ENCODE measurements around the gene KPNB1. TPM values are rescaled to one million over a fixed set of nuclear protein-coding genes. Genes with fewer than 3 reads are reported as not detected.

Gene KPNB1
- polyA plus RNA-seq, 2 donors = 40.8 to 75.5 TPM

- Histone ChIP-seq H3K4me1 (ENCODE audit: control insufficient read depth in 2 of 2, insufficient read depth in 2 of 2, low read length in 1 of 2) (no peaks in the 10 kb centered on the region), H3K27me3 (ENCODE audit: control insufficient read depth in 1 of 2, insufficient read depth in 2 of 2, low read length in 2 of 2) (no peaks in the 10 kb centered on the region), H3K36me3 (ENCODE audit: control insufficient read depth in 2 of 2, insufficient read depth in 2 of 2, low read length in 1 of 2) (peaks cover 2% of the 10 kb centered on the region in 2 donors), H3K9me3 (ENCODE audit: control insufficient read depth in 2 of 2, insufficient read depth in 1 of 2, low read depth in 1 of 2, low read length in 1 of 2) (no peaks in the 10 kb centered on the region), H3K27ac (ENCODE audit: low read depth in 2 of 2, low read length in 1 of 2) (no peak overlapping the region), H3K4me3 (ENCODE audit: low read depth in 1 of 2, low read length in 2 of 2) (no peak overlapping the region)
- WGBS, 2 donors = 68% methylated on average over 6 of the region's 6 CpGs
Observed at GRCh38 chr17:47714773-47715396, 65.2 kb downstream of the KPNB1 start.

DNA sequence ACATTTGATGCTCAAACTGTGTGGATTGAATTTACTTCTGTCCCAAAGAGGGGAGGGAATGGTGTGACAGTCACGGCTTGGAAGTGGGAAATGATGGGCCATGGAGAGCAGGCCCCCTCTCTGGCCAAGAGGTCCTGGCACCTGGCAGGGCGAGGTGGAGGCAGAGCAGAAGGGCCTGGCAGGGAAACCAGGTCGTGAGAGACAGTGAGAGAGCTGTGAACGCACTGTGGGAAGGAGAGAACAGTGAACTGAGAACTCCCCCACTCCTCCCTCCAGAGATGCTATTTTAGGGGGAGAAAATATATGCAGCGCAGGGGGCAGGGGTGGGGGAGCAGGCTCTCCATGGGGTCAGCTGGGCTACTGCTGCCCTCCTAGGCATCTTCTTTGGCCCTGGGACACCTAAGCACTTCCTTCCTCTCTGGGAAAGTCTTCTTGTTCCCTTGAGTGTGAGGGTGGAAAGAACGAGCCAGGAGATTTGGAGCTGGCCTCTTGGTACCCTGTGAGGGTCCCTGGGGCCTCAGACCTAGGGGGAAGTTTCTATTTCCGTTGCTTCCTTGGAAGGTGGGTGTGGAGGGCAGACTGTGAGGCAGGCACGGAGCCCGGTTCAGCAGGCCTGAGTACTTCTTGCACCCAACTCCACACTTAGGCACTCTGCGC, 66.1 kb downstream of the KPNB1 start:
- no peaks in the 10 kb centered on the region for H3K36me3 ChIP-seq (ENCODE audit: control insufficient read depth in 2 of 2, insufficient read depth in 2 of 2, low read length in 1 of 2)
- H3K27ac ChIP-seq (ENCODE audit: low read depth in 2 of 2, low read length in 1 of 2) = no peak overlapping the region
- 73 to 77% methylated on average over 10 of the region's 10 CpGs for WGBS, 2 donors
- peaks cover 0 to under 1% of the 10 kb centered on the region in 2 donors for H3K27me3 ChIP-seq (ENCODE audit: control insufficient read depth in 1 of 2, insufficient read depth in 2 of 2, low read length in 2 of 2)
- H3K9me3 ChIP-seq (ENCODE audit: control insufficient read depth in 2 of 2, insufficient read depth in 1 of 2, low read depth in 1 of 2, low read length in 1 of 2) = no peaks in the 10 kb centered on the region
- H3K4me3 ChIP-seq (ENCODE audit: low read depth in 1 of 2, low read length in 2 of 2) = no peak overlapping the region
- peaks cover 0 to 2% of the 10 kb centered on the region in 2 donors for H3K4me1 ChIP-seq (ENCODE audit: control insufficient read depth in 2 of 2, insufficient read depth in 2 of 2, low read length in 1 of 2)

DNA sequence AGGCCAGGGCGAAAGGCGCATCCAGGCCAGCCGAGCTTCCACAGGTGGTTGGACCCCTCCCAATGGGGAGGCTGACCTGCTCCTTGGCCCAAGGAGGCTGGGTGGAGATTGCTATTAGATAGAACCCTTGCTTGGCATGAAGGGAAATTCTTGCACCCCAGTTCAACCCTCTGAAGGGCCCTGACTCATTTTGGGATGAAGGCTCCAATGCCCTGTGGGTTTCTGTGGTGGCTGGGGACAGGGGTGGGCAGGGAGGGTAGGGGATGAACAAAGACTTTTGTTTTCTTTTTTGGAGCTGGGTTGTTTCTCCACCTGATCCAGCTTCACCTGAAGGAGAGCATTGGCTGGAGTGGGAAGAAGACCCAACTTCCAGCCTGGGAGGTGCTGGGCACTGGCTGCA, 66.7 kb downstream of the KPNB1 start:
- WGBS, 2 donors = 76 to 84% methylated on average over 3 of the region's 3 CpGs
- Histone ChIP-seq H3K36me3 (ENCODE audit: control insufficient read depth in 2 of 2, insufficient read depth in 2 of 2, low read length in 1 of 2) (no peaks in the 10 kb centered on the region), H3K4me3 (ENCODE audit: low read depth in 1 of 2, low read length in 2 of 2) (no peak overlapping the region), H3K9me3 (ENCODE audit: control insufficient read depth in 2 of 2, insufficient read depth in 1 of 2, low read depth in 1 of 2, low read length in 1 of 2) (no peaks in the 10 kb centered on the region), H3K27me3 (ENCODE audit: control insufficient read depth in 1 of 2, insufficient read depth in 2 of 2, low read length in 2 of 2) (peaks cover 0 to 3% of the 10 kb centered on the region in 2 donors), H3K27ac (ENCODE audit: low read depth in 2 of 2, low read length in 1 of 2) (no peak overlapping the region), H3K4me1 (ENCODE audit: control insufficient read depth in 2 of 2, insufficient read depth in 2 of 2, low read length in 1 of 2) (peaks cover 0 to 4% of the 10 kb centered on the region in 2 donors)

DNA sequence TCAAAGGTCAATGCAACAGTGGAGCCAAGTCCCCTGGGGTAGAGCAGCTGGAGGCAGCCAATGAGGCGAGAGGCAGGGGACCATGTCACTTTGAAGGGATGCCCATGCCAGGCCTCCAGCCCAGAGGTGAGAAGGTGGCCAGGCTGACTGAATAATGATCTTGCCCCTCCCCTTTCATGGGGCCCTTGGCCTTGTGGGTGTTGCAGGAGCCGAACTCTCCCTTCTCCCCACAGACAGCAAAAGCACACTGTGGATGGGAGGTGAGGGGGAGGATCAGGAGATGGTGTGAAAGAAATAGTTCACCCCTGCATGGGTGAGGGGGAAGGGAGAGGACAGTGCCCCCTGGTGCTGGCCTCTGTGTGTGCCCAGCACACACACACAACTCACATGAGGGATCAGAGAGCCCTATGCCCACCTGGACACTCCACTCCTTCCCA, 67.6 kb downstream of the KPNB1 start:
- WGBS, 2 donors = 50 to 58% methylated on average over 2 of the region's 2 CpGs
- H3K4me1 ChIP-seq (ENCODE audit: control insufficient read depth in 2 of 2, insufficient read depth in 2 of 2, low read length in 1 of 2) = peaks cover 0 to 4% of the 10 kb centered on the region in 2 donors
- H3K36me3 ChIP-seq (ENCODE audit: control insufficient read depth in 2 of 2, insufficient read depth in 2 of 2, low read length in 1 of 2) = no peaks in the 10 kb centered on the region
- no peaks in the 10 kb centered on the region for H3K9me3 ChIP-seq (ENCODE audit: control insufficient read depth in 2 of 2, insufficient read depth in 1 of 2, low read depth in 1 of 2, low read length in 1 of 2)
- no peak overlapping the region for H3K4me3 ChIP-seq (ENCODE audit: low read depth in 1 of 2, low read length in 2 of 2)
- peaks cover 0 to 3% of the 10 kb centered on the region in 2 donors for H3K27me3 ChIP-seq (ENCODE audit: control insufficient read depth in 1 of 2, insufficient read depth in 2 of 2, low read length in 2 of 2)
- H3K27ac ChIP-seq (ENCODE audit: low read depth in 2 of 2, low read length in 1 of 2) = no peak overlapping the region

- H3K27me3 ChIP-seq (ENCODE audit: control insufficient read depth in 1 of 2, insufficient read depth in 2 of 2, low read length in 2 of 2) = peaks cover 0 to 3% of the 10 kb centered on the region in 2 donors
- H3K4me1 ChIP-seq (ENCODE audit: control insufficient read depth in 2 of 2, insufficient read depth in 2 of 2, low read length in 1 of 2) = peaks cover 0 to 4% of the 10 kb centered on the region in 2 donors
- WGBS, 2 donors = 23 to 28% methylated on average over 9 of the region's 9 CpGs
- H3K36me3 ChIP-seq (ENCODE audit: control insufficient read depth in 2 of 2, insufficient read depth in 2 of 2, low read length in 1 of 2) = no peaks in the 10 kb centered on the region
- H3K9me3 ChIP-seq (ENCODE audit: control insufficient read depth in 2 of 2, insufficient read depth in 1 of 2, low read depth in 1 of 2, low read length in 1 of 2) = no peaks in the 10 kb centered on the region
- no peak overlapping the region for H3K27ac ChIP-seq (ENCODE audit: low read depth in 2 of 2, low read length in 1 of 2)
- H3K4me3 ChIP-seq (ENCODE audit: low read depth in 1 of 2, low read length in 2 of 2) = no peak overlapping the region
Observed at GRCh38 chr17:47717979-47718621, 68.4 kb downstream of the KPNB1 start.

GRCh38 chr17:47718634-47719405, 69.1 kb downstream of the KPNB1 start:
- H3K27me3 ChIP-seq (ENCODE audit: control insufficient read depth in 1 of 2, insufficient read depth in 2 of 2, low read length in 2 of 2) = peaks cover 0 to 3% of the 10 kb centered on the region in 2 donors
- no peak overlapping the region for H3K27ac ChIP-seq (ENCODE audit: low read depth in 2 of 2, low read length in 1 of 2)
- H3K4me1 ChIP-seq (ENCODE audit: control insufficient read depth in 2 of 2, insufficient read depth in 2 of 2, low read length in 1 of 2) = peaks cover 0 to 4% of the 10 kb centered on the region in 2 donors
- WGBS, 2 donors = 54% methylated on average over 8 of the region's 8 CpGs
- no peaks in the 10 kb centered on the region for H3K9me3 ChIP-seq (ENCODE audit: control insufficient read depth in 2 of 2, insufficient read depth in 1 of 2, low read depth in 1 of 2, low read length in 1 of 2)
- H3K4me3 ChIP-seq (ENCODE audit: low read depth in 1 of 2, low read length in 2 of 2) = no peak overlapping the region
- H3K36me3 ChIP-seq (ENCODE audit: control insufficient read depth in 2 of 2, insufficient read depth in 2 of 2, low read length in 1 of 2) = no peaks in the 10 kb centered on the region

DNA sequence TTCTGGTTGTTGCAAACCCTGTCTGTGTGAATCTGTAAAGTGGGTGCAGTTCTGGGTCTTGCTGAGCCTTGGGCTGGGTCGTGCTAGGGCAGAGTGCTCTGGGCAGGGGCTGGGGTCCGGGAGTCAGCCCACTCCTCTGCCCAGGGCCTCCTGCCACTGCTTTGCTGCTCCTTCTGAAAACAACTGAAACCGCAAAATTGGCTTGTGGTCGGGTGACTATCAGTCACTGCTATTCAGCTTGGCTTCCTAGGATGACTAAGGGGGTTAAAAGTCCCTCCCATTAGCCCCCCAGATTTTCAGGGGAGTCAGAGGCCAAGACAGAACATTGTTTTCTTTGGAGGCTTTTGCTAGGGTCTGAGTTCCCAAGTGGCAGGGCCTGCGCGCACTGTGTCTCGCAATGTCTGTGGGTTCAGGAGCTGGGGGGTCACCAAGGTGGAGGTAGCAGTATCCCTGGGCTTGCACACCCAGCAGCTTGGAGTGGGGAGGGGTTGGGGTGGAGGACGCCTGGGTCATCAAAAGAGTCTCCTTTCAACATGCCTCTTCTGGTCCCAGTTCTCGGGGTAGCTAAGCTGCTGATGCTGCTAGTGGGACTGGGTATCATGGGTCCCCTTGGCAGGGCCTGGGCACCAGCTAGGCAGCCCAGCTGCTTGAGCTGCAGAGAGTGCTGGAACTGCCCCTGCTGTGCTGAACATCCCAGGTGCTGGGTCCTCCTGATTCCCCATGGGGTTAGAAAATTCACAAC, 69.9 kb downstream of the KPNB1 start:
- Histone ChIP-seq H3K9me3 (ENCODE audit: control insufficient read depth in 2 of 2, insufficient read depth in 1 of 2, low read depth in 1 of 2, low read length in 1 of 2) (no peaks in the 10 kb centered on the region), H3K27me3 (ENCODE audit: control insufficient read depth in 1 of 2, insufficient read depth in 2 of 2, low read length in 2 of 2) (peaks cover 0 to 3% of the 10 kb centered on the region in 2 donors), H3K4me3 (ENCODE audit: low read depth in 1 of 2, low read length in 2 of 2) (no peak overlapping the region), H3K36me3 (ENCODE audit: control insufficient read depth in 2 of 2, insufficient read depth in 2 of 2, low read length in 1 of 2) (no peaks in the 10 kb centered on the region), H3K4me1 (ENCODE audit: control insufficient read depth in 2 of 2, insufficient read depth in 2 of 2, low read length in 1 of 2) (peaks cover 0 to 4% of the 10 kb centered on the region in 2 donors), H3K27ac (ENCODE audit: low read depth in 2 of 2, low read length in 1 of 2) (no peak overlapping the region)
- WGBS, 2 donors = 62 to 69% methylated on average over 9 of the region's 9 CpGs

GRCh38 chr17:47720196-47720595, 70.5 kb downstream of the KPNB1 start:
- 58 to 59% methylated on average over 11 of the region's 11 CpGs for WGBS, 2 donors
- H3K36me3 ChIP-seq (ENCODE audit: control insufficient read depth in 2 of 2, insufficient read depth in 2 of 2, low read length in 1 of 2) = no peaks in the 10 kb centered on the region
- peaks cover 0 to 4% of the 10 kb centered on the region in 2 donors for H3K4me1 ChIP-seq (ENCODE audit: control insufficient read depth in 2 of 2, insufficient read depth in 2 of 2, low read length in 1 of 2)
- no peak overlapping the region for H3K27ac ChIP-seq (ENCODE audit: low read depth in 2 of 2, low read length in 1 of 2)
- H3K9me3 ChIP-seq (ENCODE audit: control insufficient read depth in 2 of 2, insufficient read depth in 1 of 2, low read depth in 1 of 2, low read length in 1 of 2) = no peaks in the 10 kb centered on the region
- H3K4me3 ChIP-seq (ENCODE audit: low read depth in 1 of 2, low read length in 2 of 2) = no peak overlapping the region
- peaks cover 0 to 3% of the 10 kb centered on the region in 2 donors for H3K27me3 ChIP-seq (ENCODE audit: control insufficient read depth in 1 of 2, insufficient read depth in 2 of 2, low read length in 2 of 2)
